GM13976 (cell line): ENCODE results near the gene EPHB2.

Experiments used
- DNase-seq: peaks from one replicate; pipeline ENCODE4 v3.0.0; 2012; ENCODE audit warnings: low spot score
- CTCF ChIP-seq: IDR thresholded peaks from 2 replicates; pipeline ENCODE4 v1.5.1; 2012; ENCODE audit warnings: borderline replicate concordance, mild to moderate bottlenecking; ENCODE audit not compliant: insufficient read depth; ENCODE audit errors: extremely low read depth, missing control alignments, control extremely low read depth
- in situ Hi-C: fragments of 300-500 bp; cut with MboI; formaldehyde crosslinking; loops from one replicate; pipeline ENCODE4 v1.12.0; 2022; ENCODE audit warnings: low sequenced_read_pairs, mixed read lengths, inconsistent platforms; ENCODE audit not compliant: unreplicated experiment

The EPHB2 gene

GRCh38 chr1:22824466-22824865 lies 113.8 kb downstream of the EPHB2 start:
- no peak for DNase-seq
- TF ChIP-seq CTCF, result no peak
- in situ Hi-C loops, result no loop called here

- in situ Hi-C loops, result no loop called here
- no peak for DNase-seq
- no peak for TF ChIP-seq CTCF
Observed at GRCh38 chr1:22824975-22825374, 114.3 kb downstream of the EPHB2 start.

- no peak for DNase-seq
- in situ Hi-C loops, result no loop called here
- TF ChIP-seq CTCF, result no peak
Observed at GRCh38 chr1:22825486-22826189, 115.0 kb downstream of the EPHB2 start.

- DNase-seq, result no peak
- TF ChIP-seq CTCF, result no peak
- in situ Hi-C loops, result no loop called here
Observed at GRCh38 chr1:22826604-22827580, 116.3 kb downstream of the EPHB2 start.

- no peak for TF ChIP-seq CTCF
- no peak for DNase-seq
- in situ Hi-C loops, result no loop called here
Observed at GRCh38 chr1:22827666-22828483, 117.2 kb downstream of the EPHB2 start.
